ENCODE results near the gene RABGGTA. TPM values are rescaled to one million over a fixed set of nuclear protein-coding genes. Genes with fewer than 3 reads are reported as not detected.

RABGGTA gene
- total RNA-seq, 2 experiments from 2014 or later, result 37.6 to 42.7 TPM

DNA sequence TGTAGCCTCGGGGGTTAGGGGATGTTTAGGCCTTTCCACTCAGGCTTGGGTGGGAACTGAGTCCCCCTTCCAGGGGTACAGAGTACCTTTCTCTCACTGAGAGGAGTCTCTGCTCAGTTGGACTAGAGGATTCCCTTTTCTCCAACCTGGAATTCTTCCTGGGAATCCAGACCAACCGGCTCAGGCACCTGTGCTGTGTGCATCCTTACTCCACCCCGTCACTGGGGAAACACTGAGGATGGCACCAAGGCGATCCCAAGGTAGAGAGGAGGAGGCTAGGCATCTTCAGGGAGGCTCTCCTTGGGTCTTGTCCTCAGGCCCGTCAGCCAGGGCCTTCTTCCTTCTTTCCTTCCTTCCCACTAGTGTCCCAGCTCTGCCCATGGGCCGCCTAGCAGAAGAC lies 7.5 kb downstream of the RABGGTA start:
- no peak overlapping the region for H3K4me3 Mint-ChIP-seq
- intact Hi-C loops (cut with micrococcal nuclease), result no loop called here
- H3K9me3 Mint-ChIP-seq, result no peaks in the 10 kb centered on the region
- H3K27me3 Mint-ChIP-seq, result no peaks in the 10 kb centered on the region
- no peak overlapping the region for H3K27ac Mint-ChIP-seq
- ATAC-seq (no peak), DNase-seq (no peak)
- no peaks in the 10 kb centered on the region for H3K4me1 Mint-ChIP-seq (ENCODE audit: low read depth)
- CTCF ChIA-PET, result interaction anchor here (1.1 to 1.4 kb wide), 3 partner anchors 16 to 33 kb away, joined by 3 to 5 read pairs (median 3); no protein-coding TSS in a partner anchor
- POLR2A ChIA-PET, result interaction anchor here (1.2 to 1.4 kb wide), 2 partner anchors 27 to 168 kb away, joined by 3 to 5 read pairs; no protein-coding TSS in a partner anchor
- TF ChIP-seq, protein P1, sequence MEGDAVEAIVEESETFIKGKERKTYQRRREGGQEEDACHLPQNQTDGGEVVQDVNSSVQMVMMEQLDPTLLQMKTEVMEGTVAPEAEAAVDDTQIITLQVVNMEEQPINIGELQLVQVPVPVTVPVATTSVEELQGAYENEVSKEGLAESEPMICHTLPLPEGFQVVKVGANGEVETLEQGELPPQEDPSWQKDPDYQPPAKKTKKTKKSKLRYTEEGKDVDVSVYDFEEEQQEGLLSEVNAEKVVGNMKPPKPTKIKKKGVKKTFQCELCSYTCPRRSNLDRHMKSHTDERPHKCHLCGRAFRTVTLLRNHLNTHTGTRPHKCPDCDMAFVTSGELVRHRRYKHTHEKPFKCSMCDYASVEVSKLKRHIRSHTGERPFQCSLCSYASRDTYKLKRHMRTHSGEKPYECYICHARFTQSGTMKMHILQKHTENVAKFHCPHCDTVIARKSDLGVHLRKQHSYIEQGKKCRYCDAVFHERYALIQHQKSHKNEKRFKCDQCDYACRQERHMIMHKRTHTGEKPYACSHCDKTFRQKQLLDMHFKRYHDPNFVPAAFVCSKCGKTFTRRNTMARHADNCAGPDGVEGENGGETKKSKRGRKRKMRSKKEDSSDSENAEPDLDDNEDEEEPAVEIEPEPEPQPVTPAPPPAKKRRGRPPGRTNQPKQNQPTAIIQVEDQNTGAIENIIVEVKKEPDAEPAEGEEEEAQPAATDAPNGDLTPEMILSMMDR (IDR thresholded peaks at IDR 0.05), result no peak
- peaks cover 11% of the 10 kb centered on the region for H3K36me3 Mint-ChIP-seq (ENCODE audit: low read depth)

- DNase-seq (no peak), ATAC-seq (peak; percentile 34)
- no peaks in the 10 kb centered on the region for H3K9me3 Mint-ChIP-seq
- H3K36me3 Mint-ChIP-seq (ENCODE audit: low read depth), result peaks cover 8% of the 10 kb centered on the region
- H3K4me1 Mint-ChIP-seq (ENCODE audit: low read depth), result no peaks in the 10 kb centered on the region
- no peaks in the 10 kb centered on the region for H3K27me3 Mint-ChIP-seq
- H3K4me3 Mint-ChIP-seq, result no peak within 1 kb of the TSS
- TF ChIP-seq, protein P1 (IDR thresholded peaks at IDR 0.05), result no peak
- intact Hi-C loops (cut with micrococcal nuclease), result no loop called here
- ChIA-PET CTCF (interaction anchor here (1.1 to 2.1 kb wide), 5 partner anchors 8 to 47 kb away, joined by 3 to 9 read pairs (median 4); partner anchors contain the start of genes LTB4R2, RABGGTA and TINF2), POLR2A (interaction anchor here (0.9 to 2.0 kb wide), 4 partner anchors 8 to 168 kb away, joined by 3 to 10 read pairs (median 4); partner anchors contain the start of gene RABGGTA)
- no peak within 1 kb of the TSS for H3K27ac Mint-ChIP-seq
Measured at GRCh38 chr14:24262821-24263733, 8.3 kb downstream of the RABGGTA start, which contains the start of gene TGM1. Gene TGM1, minus strand, starts transcription at chr14:24263177. Its CDS starts 825 bp downstream, at chr14:24262352.

DNA sequence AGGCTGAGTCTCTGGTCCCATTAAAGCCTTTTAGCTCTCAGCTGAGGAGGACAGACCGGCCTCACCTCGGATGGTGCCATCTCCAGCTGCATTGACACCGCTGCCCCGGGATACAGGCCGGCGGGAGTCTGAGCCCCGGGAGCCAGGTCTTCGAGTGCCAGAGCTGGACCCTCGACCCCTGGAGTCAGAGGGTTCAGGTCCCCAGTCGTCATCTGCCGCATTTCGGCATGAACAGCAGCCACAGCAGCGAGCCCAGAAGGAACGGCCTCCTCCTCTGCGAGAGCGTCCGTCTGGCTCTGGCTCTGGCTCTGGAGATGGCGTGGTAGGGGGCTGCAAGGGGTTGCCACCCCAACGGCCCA lies 9.4 kb downstream of the RABGGTA start:
- no peak overlapping the region for H3K27ac Mint-ChIP-seq
- ChIA-PET CTCF (interaction anchor here (0.9 to 2.1 kb wide), 4 partner anchors 9 to 76 kb away, joined by 3 to 9 read pairs (median 6); partner anchors contain the start of genes RABGGTA and TINF2), POLR2A (interaction anchor here (0.8 to 2.0 kb wide), 2 partner anchors 9 to 28 kb away, joined by 3 to 10 read pairs; partner anchors contain the start of gene RABGGTA)
- no peak overlapping the region for H3K4me3 Mint-ChIP-seq
- TF ChIP-seq, protein P1 (IDR thresholded peaks at IDR 0.05), result no peak
- H3K36me3 Mint-ChIP-seq (ENCODE audit: low read depth), result peaks cover 4% of the 10 kb centered on the region
- no peaks in the 10 kb centered on the region for H3K4me1 Mint-ChIP-seq (ENCODE audit: low read depth)
- no peaks in the 10 kb centered on the region for H3K27me3 Mint-ChIP-seq
- no peak for ATAC-seq
- intact Hi-C loops (cut with micrococcal nuclease), result no loop called here
- no peak for DNase-seq
- no peaks in the 10 kb centered on the region for H3K9me3 Mint-ChIP-seq

DNA sequence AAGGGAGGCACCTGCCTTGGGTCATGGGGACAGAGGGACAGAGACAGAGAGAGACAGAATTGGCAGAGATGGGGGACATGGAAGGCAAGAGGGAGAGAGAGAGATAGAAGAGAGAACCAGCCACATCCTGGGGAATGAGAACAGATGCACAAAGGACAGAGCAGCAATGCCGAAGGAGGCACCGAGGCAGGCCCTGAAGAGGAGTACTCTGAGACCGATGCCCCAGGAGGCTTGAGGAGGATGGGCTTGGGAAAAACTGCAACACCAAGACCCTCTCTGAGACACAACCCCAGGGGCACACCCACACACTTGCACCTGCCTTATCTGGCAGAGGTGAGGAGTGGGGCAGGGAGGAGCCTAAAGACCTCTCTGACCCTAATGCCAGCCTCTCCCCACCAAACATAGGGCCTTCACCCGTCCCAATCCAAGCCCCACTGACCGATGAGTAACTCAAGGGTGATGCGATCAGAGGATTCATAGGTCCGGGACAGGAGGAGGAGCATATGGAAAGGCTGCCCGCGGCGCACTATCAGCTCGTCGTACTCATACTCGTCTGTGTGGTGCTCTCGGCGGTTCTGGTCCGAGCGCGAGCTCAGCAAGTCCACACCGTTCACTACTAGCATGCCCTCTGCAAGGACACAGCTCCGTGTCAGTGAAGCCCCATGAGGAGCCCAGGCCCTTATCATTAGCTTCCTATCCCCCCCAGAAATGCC lies 10.0 kb downstream of the RABGGTA start:
- H3K36me3 Mint-ChIP-seq (ENCODE audit: low read depth), result no peaks in the 10 kb centered on the region
- ChIA-PET CTCF (interaction anchor here (0.9 to 2.1 kb wide), 5 partner anchors 10 to 76 kb away, joined by 3 to 9 read pairs (median 4); partner anchors contain the start of genes RABGGTA and TINF2), POLR2A (interaction anchor here (0.8 to 2.0 kb wide), 2 partner anchors 10 to 29 kb away, joined by 3 to 10 read pairs; partner anchors contain the start of gene RABGGTA)
- H3K27ac Mint-ChIP-seq, result no peak overlapping the region
- ATAC-seq, result no peak
- no peak overlapping the region for H3K4me3 Mint-ChIP-seq
- H3K4me1 Mint-ChIP-seq (ENCODE audit: low read depth), result no peaks in the 10 kb centered on the region
- H3K27me3 Mint-ChIP-seq, result no peaks in the 10 kb centered on the region
- no peak for DNase-seq
- no peaks in the 10 kb centered on the region for H3K9me3 Mint-ChIP-seq
- TF ChIP-seq, protein P1 (IDR thresholded peaks at IDR 0.05), result no peak
- intact Hi-C loops (cut with micrococcal nuclease), result no loop called here

Measured in activated CD8-positive, alpha-beta T cell treated with anti-CD3 and anti-CD28 coated beads for 36 hours (primary cell).